Astrocyte (in vitro differentiated cells and primary cell): ENCODE measurements around the gene POLR2E. TPM values are rescaled to one million over a fixed set of nuclear protein-coding genes. Genes with fewer than 3 reads are reported as not detected.

Experiments used
- DNase-seq: peaks from one replicate; pipeline ENCODE4 v3.0.0-alpha.2; 2010; ENCODE audit warnings: low read depth
- FAIRE-seq: peaks from 2 replicates; lab custom pipeline; 2011; peaks lifted over from hg19 to GRCh38; lab: Jason Lieb, UNC
- H2AFZ ChIP-seq: 2 replicates; pipeline ENCODE4 v1.6.0; 2012; ENCODE audit warnings: low read depth, low read length, inconsistent platforms
- H3K27ac ChIP-seq: 2 replicates; pipeline ENCODE4 v1.5.1; 2011; ENCODE audit warnings: low read depth, low read length, inconsistent platforms
- H3K27me3 ChIP-seq: 2 replicates; pipeline ENCODE4 v1.6.0; 2011; ENCODE audit warnings: low read length, inconsistent platforms; ENCODE audit not compliant: insufficient read depth
- H3K36me3 ChIP-seq: 2 replicates; pipeline ENCODE4 v1.5.1; 2011; ENCODE audit warnings: low read length, inconsistent platforms; ENCODE audit not compliant: insufficient read depth
- H3K4me1 ChIP-seq: 2 replicates; pipeline ENCODE4 v1.5.1; 2011; ENCODE audit warnings: low read length, inconsistent platforms; ENCODE audit not compliant: insufficient read depth
- H3K4me2 ChIP-seq: 2 replicates; pipeline ENCODE4 v1.6.0; 2012; ENCODE audit warnings: low read length, inconsistent platforms
- H3K4me3 ChIP-seq: 2 replicates; pipeline ENCODE4 v1.5.1; 2011; ENCODE audit warnings: low read depth, mild to moderate bottlenecking, low read length, inconsistent platforms; ENCODE audit not compliant: insufficient read depth
- H3K79me2 ChIP-seq: 2 replicates; pipeline ENCODE4 v1.6.0; 2012; ENCODE audit warnings: mild to moderate bottlenecking, low read length, inconsistent platforms; ENCODE audit not compliant: insufficient read depth
- H3K9ac ChIP-seq: 2 replicates; pipeline ENCODE4 v1.6.0; 2012; ENCODE audit warnings: mild to moderate bottlenecking, low read length, inconsistent platforms
- H3K9me3 ChIP-seq: 2 replicates; pipeline ENCODE4 v1.5.1; 2012; ENCODE audit warnings: low read depth, mild to moderate bottlenecking, low read length, inconsistent platforms; ENCODE audit not compliant: insufficient read depth
- H4K20me1 ChIP-seq: 2 replicates; pipeline ENCODE4 v1.6.0; 2012; ENCODE audit warnings: low read length, inconsistent platforms; ENCODE audit not compliant: insufficient read depth
- H3K27ac Mint-ChIP-seq: one replicate; pipeline ENCODE4 v1.8.0; 2021; ENCODE audit warnings: mild to moderate bottlenecking, mixed read lengths; ENCODE audit not compliant: unreplicated experiment
- H3K27me3 Mint-ChIP-seq: one replicate; pipeline ENCODE4 v1.8.0; 2021; ENCODE audit warnings: low read depth, mixed read lengths; ENCODE audit not compliant: unreplicated experiment
- H3K36me3 Mint-ChIP-seq: one replicate; pipeline ENCODE4 v1.8.0; 2021; ENCODE audit warnings: low read depth, mixed read lengths; ENCODE audit not compliant: unreplicated experiment
- H3K4me1 Mint-ChIP-seq: one replicate; pipeline ENCODE4 v1.8.0; 2021; ENCODE audit warnings: low read depth, mixed read lengths; ENCODE audit not compliant: unreplicated experiment
- H3K4me3 Mint-ChIP-seq: one replicate; pipeline ENCODE4 v1.8.0; 2021; ENCODE audit warnings: mild to moderate bottlenecking, moderate library complexity, mixed read lengths; ENCODE audit not compliant: unreplicated experiment
- H3K9me3 Mint-ChIP-seq: one replicate; pipeline ENCODE4 v1.8.0; 2021; ENCODE audit warnings: mild to moderate bottlenecking, mixed read lengths; ENCODE audit not compliant: unreplicated experiment
- EZH2 ChIP-seq: IDR thresholded peaks from 2 replicates; pipeline ENCODE4 v1.6.1; 2012; ENCODE audit warnings: mild to moderate bottlenecking, low read length, inconsistent platforms; ENCODE audit not compliant: insufficient read depth
- total RNA-seq: library from RNA; stranded (reverse); gene quantifications from 2 replicates; pipeline ENCODE4 v1.2.1, GENCODE V29; 2021
- TF ChIP-seq, protein P1 (sequence below): IDR thresholded peaks from 2 replicates; pipeline ENCODE4 v1.5.1; 2011; ENCODE audit warnings: low read depth, mild to moderate bottlenecking, inconsistent platforms, low read length, moderate library complexity; ENCODE audit not compliant: insufficient read depth

POLR2E gene
- total RNA-seq, 1 donor from 2014 or later, result 207 TPM

GRCh38 chr19:1122021-1122971 lies 27.1 kb upstream of the POLR2E start:
- Mint-ChIP-seq H3K4me1 (no peaks in the 10 kb centered on the region), H3K27me3 (no peaks in the 10 kb centered on the region), H3K36me3 (peaks cover 20% of the 10 kb centered on the region), H3K27ac (no peak overlapping the region), H3K9me3 (peaks cover 2% of the 10 kb centered on the region), H3K4me3 (no peak overlapping the region)
- Histone ChIP-seq H3K9me3 (no peaks in the 10 kb centered on the region), H3K4me3 (no peak overlapping the region), H3K9ac (no peak overlapping the region), H3K4me1 (peaks cover 10% of the 10 kb centered on the region), H2AFZ (no peak overlapping the region), H3K36me3 (peaks cover 9% of the 10 kb centered on the region), H3K79me2 (peaks cover 29% of the 10 kb centered on the region), H3K4me2 (no peak overlapping the region), H3K27me3 (no peaks in the 10 kb centered on the region), H4K20me1 (peaks cover 35% of the 10 kb centered on the region), H3K27ac (no peak overlapping the region)
- FAIRE-seq (no peak), DNase-seq (no peak)
- no peak for TF ChIP-seq EZH2
- TF ChIP-seq, protein P1, sequence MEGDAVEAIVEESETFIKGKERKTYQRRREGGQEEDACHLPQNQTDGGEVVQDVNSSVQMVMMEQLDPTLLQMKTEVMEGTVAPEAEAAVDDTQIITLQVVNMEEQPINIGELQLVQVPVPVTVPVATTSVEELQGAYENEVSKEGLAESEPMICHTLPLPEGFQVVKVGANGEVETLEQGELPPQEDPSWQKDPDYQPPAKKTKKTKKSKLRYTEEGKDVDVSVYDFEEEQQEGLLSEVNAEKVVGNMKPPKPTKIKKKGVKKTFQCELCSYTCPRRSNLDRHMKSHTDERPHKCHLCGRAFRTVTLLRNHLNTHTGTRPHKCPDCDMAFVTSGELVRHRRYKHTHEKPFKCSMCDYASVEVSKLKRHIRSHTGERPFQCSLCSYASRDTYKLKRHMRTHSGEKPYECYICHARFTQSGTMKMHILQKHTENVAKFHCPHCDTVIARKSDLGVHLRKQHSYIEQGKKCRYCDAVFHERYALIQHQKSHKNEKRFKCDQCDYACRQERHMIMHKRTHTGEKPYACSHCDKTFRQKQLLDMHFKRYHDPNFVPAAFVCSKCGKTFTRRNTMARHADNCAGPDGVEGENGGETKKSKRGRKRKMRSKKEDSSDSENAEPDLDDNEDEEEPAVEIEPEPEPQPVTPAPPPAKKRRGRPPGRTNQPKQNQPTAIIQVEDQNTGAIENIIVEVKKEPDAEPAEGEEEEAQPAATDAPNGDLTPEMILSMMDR, result no peak

GRCh38 chr19:1121395-1121794 lies 26.2 kb upstream of the POLR2E start:
- Mint-ChIP-seq H3K27me3 (no peaks in the 10 kb centered on the region), H3K9me3 (peaks cover 2% of the 10 kb centered on the region), H3K36me3 (peaks cover 20% of the 10 kb centered on the region), H3K4me3 (no peak overlapping the region), H3K27ac (no peak overlapping the region), H3K4me1 (no peaks in the 10 kb centered on the region)
- Histone ChIP-seq H3K79me2 (peaks cover 20% of the 10 kb centered on the region), H3K9me3 (no peaks in the 10 kb centered on the region), H3K27me3 (no peaks in the 10 kb centered on the region), H3K27ac (no peak overlapping the region), H2AFZ (no peak overlapping the region), H4K20me1 (peaks cover 34% of the 10 kb centered on the region), H3K36me3 (peaks cover 9% of the 10 kb centered on the region), H3K4me2 (no peak overlapping the region), H3K9ac (no peak overlapping the region), H3K4me1 (peaks cover 7% of the 10 kb centered on the region), H3K4me3 (no peak overlapping the region)
- DNase-seq, result no peak
- no peak for FAIRE-seq
- no peak for TF ChIP-seq EZH2
- TF ChIP-seq, protein P1, result no peak
